Measurements from ENCODE around the gene SLC11A1. TPM values are rescaled to one million over a fixed set of nuclear protein-coding genes. Genes with fewer than 3 reads are reported as not detected.

Gene SLC11A1
- total and polyA plus RNA-seq, 2 donors (not counting 1 experiment from before 2014, with no cell fraction given) = 6.5 to 65.3 TPM

GRCh38 chr2:218444692-218445357, 62.8 kb downstream of the SLC11A1 start:
- Mint-ChIP-seq H3K27ac (no peak overlapping the region), H3K4me3 (no peak overlapping the region)
- no peaks in the 10 kb centered on the region for H3K4me1 ChIP-seq (ENCODE audit: control insufficient read depth in 2 of 2, insufficient read depth in 2 of 2, low read length in 2 of 2)

GRCh38 chr2:218445602-218446001, 63.5 kb downstream of the SLC11A1 start:
- Mint-ChIP-seq H3K4me1 (no peaks in the 10 kb centered on the region), H3K27ac (no peak overlapping the region), H3K4me3 (no peak overlapping the region), H3K27me3 (no peaks in the 10 kb centered on the region), H3K9me3 (ENCODE audit: insufficient read depth) (no peaks in the 10 kb centered on the region)
- Histone ChIP-seq H3K9me3 (ENCODE audit: control extremely low read depth in 1 of 3, control insufficient read depth in 2 of 3, insufficient read depth in 1 of 3, low read length in 2 of 3) (no peaks in the 10 kb centered on the region), H3K27me3 (replicated peaks in 1 of 4; ENCODE audit: control extremely low read depth in 1 of 4, control insufficient read depth in 3 of 4, insufficient read depth in 4 of 4, low read length in 3 of 4) (no peaks in the 10 kb centered on the region), H3K9ac (ENCODE audit: low read length) (no peak overlapping the region), H4K20me1 (ENCODE audit: control insufficient read depth, insufficient read depth, low read length, poor library complexity, severe bottlenecking) (no peaks in the 10 kb centered on the region), H3K27ac (ENCODE audit: low read length in 2 of 2) (no peak overlapping the region), H3K4me2 (replicated peaks; ENCODE audit: low read depth, low read length, poor library complexity, severe bottlenecking) (no peak overlapping the region), H3K79me2 (ENCODE audit: control insufficient read depth, insufficient read depth, low read length) (no peaks in the 10 kb centered on the region), H3K4me1 (ENCODE audit: control insufficient read depth in 2 of 2, insufficient read depth in 2 of 2, low read length in 2 of 2) (no peaks in the 10 kb centered on the region), H3K4me3 (ENCODE audit: control extremely low read depth in 1 of 5, extremely low read depth in 1 of 5, insufficient read depth in 1 of 5, low read depth in 2 of 5, low read length in 4 of 5) (no peak overlapping the region), H3K36me3 (replicated peaks in 1 of 2; ENCODE audit: control extremely low read depth in 1 of 2, control insufficient read depth in 1 of 2, extremely low read depth in 1 of 2, insufficient read depth in 2 of 2, low read length in 1 of 2) (peaks cover 9 to 11% of the 10 kb centered on the region in 2 experiments), H2AFZ (ENCODE audit: insufficient read depth, low read depth, low read length, poor library complexity, severe bottlenecking) (no peak overlapping the region)
- TF ChIP-seq CTCF (IDR thresholded peaks at IDR 0.05) (no peak), EZH2 (IDR thresholded peaks at IDR 0.05; ENCODE audit: borderline replicate concordance, insufficient read depth, low read depth, low read length, poor library complexity, severe bottlenecking) (no peak)
- POLR2A ChIA-PET = no interaction called here
- ATAC-seq (ENCODE audit: low read depth) = no peak
- intact Hi-C loops (cut with micrococcal nuclease) = no loop called here
- no peak for DNase-seq
- CTCF ChIA-PET = no interaction called here

More at GRCh38 chr2:218444692-218445357, 62.8 kb downstream of the SLC11A1 start:
- no peaks in the 10 kb centered on the region for H4K20me1 ChIP-seq (ENCODE audit: control insufficient read depth, insufficient read depth, low read length, poor library complexity, severe bottlenecking)
- intact Hi-C loops (cut with micrococcal nuclease) = no loop called here
- H3K9me3 ChIP-seq (ENCODE audit: control extremely low read depth in 1 of 3, control insufficient read depth in 2 of 3, insufficient read depth in 1 of 3, low read length in 2 of 3) = no peaks in the 10 kb centered on the region
- H3K4me1 Mint-ChIP-seq = peaks cover 2% of the 10 kb centered on the region
- H3K27ac ChIP-seq (ENCODE audit: low read length in 2 of 2) = no peak overlapping the region
- no peaks in the 10 kb centered on the region for H3K27me3 Mint-ChIP-seq
- no peaks in the 10 kb centered on the region for H3K27me3 ChIP-seq (replicated peaks in 1 of 4; ENCODE audit: control extremely low read depth in 1 of 4, control insufficient read depth in 3 of 4, insufficient read depth in 4 of 4, low read length in 3 of 4)
- TF ChIP-seq CTCF (IDR thresholded peaks at IDR 0.05) (no peak), EZH2 (IDR thresholded peaks at IDR 0.05; ENCODE audit: borderline replicate concordance, insufficient read depth, low read depth, low read length, poor library complexity, severe bottlenecking) (no peak)
- peaks cover 7 to 11% of the 10 kb centered on the region in 2 experiments for H3K36me3 ChIP-seq (replicated peaks in 1 of 2; ENCODE audit: control extremely low read depth in 1 of 2, control insufficient read depth in 1 of 2, extremely low read depth in 1 of 2, insufficient read depth in 2 of 2, low read length in 1 of 2)
- no peaks in the 10 kb centered on the region for H3K9me3 Mint-ChIP-seq (ENCODE audit: insufficient read depth)
- H3K4me3 ChIP-seq (ENCODE audit: control extremely low read depth in 1 of 5, extremely low read depth in 1 of 5, insufficient read depth in 1 of 5, low read depth in 2 of 5, low read length in 4 of 5) = no peak overlapping the region
- no peak overlapping the region for H2AFZ ChIP-seq (ENCODE audit: insufficient read depth, low read depth, low read length, poor library complexity, severe bottlenecking)
- ATAC-seq (ENCODE audit: low read depth) (no peak), DNase-seq (no peak)
- H3K9ac ChIP-seq (ENCODE audit: low read length) = no peak overlapping the region
- ChIA-PET CTCF (no interaction called here), POLR2A (no interaction called here)
- H3K79me2 ChIP-seq (ENCODE audit: control insufficient read depth, insufficient read depth, low read length) = no peaks in the 10 kb centered on the region
- no peak overlapping the region for H3K4me2 ChIP-seq (replicated peaks; ENCODE audit: low read depth, low read length, poor library complexity, severe bottlenecking)
- WGBS (ENCODE audit: insufficient coverage) = 100% methylated on average over 4 of the region's 7 CpGs

All from B cell (primary cell).